ENCODE data around the gene ERBB3.

The ERBB3 gene

DNA sequence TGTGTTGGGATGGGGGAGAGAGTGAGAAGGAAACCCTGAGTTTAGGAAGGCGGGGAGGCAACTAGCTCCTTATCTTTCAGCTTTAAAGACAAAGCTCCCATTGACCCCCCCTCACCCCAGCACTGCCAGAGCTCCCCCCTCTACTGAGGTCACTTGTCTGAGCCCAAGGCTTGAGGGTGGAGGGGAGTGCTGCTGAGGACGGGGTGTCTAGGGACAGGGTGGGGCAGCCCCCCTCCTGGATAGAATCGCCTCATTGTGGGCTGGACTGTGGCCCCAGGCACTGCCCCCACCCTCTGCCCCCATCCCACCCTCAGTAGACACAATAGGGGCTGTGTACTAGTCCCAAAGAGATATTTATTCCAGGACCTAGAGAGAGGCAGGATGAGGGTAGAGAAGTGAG lies 3.0 kb downstream of the ERBB3 start:
- TF ChIP-seq, protein P1, sequence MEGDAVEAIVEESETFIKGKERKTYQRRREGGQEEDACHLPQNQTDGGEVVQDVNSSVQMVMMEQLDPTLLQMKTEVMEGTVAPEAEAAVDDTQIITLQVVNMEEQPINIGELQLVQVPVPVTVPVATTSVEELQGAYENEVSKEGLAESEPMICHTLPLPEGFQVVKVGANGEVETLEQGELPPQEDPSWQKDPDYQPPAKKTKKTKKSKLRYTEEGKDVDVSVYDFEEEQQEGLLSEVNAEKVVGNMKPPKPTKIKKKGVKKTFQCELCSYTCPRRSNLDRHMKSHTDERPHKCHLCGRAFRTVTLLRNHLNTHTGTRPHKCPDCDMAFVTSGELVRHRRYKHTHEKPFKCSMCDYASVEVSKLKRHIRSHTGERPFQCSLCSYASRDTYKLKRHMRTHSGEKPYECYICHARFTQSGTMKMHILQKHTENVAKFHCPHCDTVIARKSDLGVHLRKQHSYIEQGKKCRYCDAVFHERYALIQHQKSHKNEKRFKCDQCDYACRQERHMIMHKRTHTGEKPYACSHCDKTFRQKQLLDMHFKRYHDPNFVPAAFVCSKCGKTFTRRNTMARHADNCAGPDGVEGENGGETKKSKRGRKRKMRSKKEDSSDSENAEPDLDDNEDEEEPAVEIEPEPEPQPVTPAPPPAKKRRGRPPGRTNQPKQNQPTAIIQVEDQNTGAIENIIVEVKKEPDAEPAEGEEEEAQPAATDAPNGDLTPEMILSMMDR (IDR thresholded peaks at IDR 0.05; ENCODE audit: poor library complexity, severe bottlenecking) = no peak
- H3K4me1 ChIP-seq (ENCODE audit: insufficient read depth, poor library complexity, severe bottlenecking) = peaks cover 4% of the 10 kb centered on the region
- H3K27ac ChIP-seq (ENCODE audit: poor library complexity, severe bottlenecking) = no peak overlapping the region
- peaks cover 5% of the 10 kb centered on the region; the same call in 1 of the 2 replicates for H3K36me3 ChIP-seq (ENCODE audit: low read depth)
- no peaks in the 10 kb centered on the region for H3K27me3 ChIP-seq (ENCODE audit: insufficient read depth, poor library complexity, severe bottlenecking)
- no peak for DNase-seq (ENCODE audit: low spot score)
- H3K9me3 ChIP-seq (ENCODE audit: severe bottlenecking) = no peaks in the 10 kb centered on the region
- H3K4me3 ChIP-seq (ENCODE audit: severe bottlenecking) = no peak overlapping the region
- ATAC-seq (ENCODE audit: low read depth) = no peak

DNA sequence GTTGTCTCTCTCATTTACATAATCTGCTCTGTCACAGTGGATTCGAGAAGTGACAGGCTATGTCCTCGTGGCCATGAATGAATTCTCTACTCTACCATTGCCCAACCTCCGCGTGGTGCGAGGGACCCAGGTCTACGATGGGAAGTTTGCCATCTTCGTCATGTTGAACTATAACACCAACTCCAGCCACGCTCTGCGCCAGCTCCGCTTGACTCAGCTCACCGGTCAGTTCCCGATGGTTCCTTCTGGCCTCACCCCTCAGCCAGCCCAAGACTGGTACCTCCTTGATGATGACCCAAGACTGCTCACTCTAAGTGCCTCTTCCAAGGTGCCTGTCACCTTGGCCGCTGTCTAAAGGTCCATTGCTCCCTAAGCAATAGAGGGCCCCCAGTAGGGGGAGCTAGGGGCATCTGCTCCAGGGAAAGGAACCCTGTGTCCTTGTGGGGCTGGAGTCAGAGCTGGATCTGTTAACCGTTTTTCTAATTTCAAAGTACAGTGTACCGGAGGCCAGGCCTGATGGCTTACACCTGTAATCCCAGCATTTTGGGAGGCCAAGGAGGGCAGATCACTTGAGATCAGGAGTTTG lies 5.1 kb downstream of the ERBB3 start:
- H3K27me3 ChIP-seq (ENCODE audit: insufficient read depth, poor library complexity, severe bottlenecking) = no peaks in the 10 kb centered on the region
- no peak for DNase-seq (ENCODE audit: low spot score)
- peaks cover 5% of the 10 kb centered on the region; the same call in 1 of the 2 replicates for H3K36me3 ChIP-seq (ENCODE audit: low read depth)
- H3K4me3 ChIP-seq (ENCODE audit: severe bottlenecking) = no peak overlapping the region
- H3K4me1 ChIP-seq (ENCODE audit: insufficient read depth, poor library complexity, severe bottlenecking) = no peaks in the 10 kb centered on the region
- no peak for ATAC-seq (ENCODE audit: low read depth)
- TF ChIP-seq, protein P1 (IDR thresholded peaks at IDR 0.05; ENCODE audit: poor library complexity, severe bottlenecking) = peak; percentile 33
- no peak overlapping the region for H3K27ac ChIP-seq (ENCODE audit: poor library complexity, severe bottlenecking)
- H3K9me3 ChIP-seq (ENCODE audit: severe bottlenecking) = no peaks in the 10 kb centered on the region

DNA sequence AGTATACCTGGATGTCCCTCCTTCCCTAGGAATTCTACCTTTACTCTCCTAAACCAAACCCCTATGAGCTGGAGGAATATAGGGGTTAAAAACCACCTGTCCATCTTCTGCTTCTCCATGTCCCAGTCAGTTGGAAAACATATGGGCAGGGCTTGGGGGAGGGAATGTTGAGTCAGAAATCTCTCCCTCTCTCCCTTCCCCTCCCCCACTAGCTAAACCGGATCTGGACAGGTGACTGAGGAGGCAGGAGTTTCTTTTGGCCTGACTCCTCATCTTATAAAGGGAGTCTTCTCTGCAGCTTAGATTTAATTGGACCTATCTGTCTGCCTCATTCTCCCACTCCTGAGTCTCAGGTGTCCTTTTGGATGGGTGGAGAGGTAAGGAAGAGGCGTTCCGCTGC lies 6.1 kb downstream of the ERBB3 start:
- Histone ChIP-seq H3K4me1 (ENCODE audit: insufficient read depth, poor library complexity, severe bottlenecking) (no peaks in the 10 kb centered on the region), H3K4me3 (ENCODE audit: severe bottlenecking) (no peak overlapping the region), H3K27me3 (ENCODE audit: insufficient read depth, poor library complexity, severe bottlenecking) (no peaks in the 10 kb centered on the region), H3K9me3 (ENCODE audit: severe bottlenecking) (no peaks in the 10 kb centered on the region), H3K27ac (ENCODE audit: poor library complexity, severe bottlenecking) (no peak overlapping the region), H3K36me3 (ENCODE audit: low read depth) (peaks cover 5% of the 10 kb centered on the region; the same call in 1 of the 2 replicates)
- DNase-seq (ENCODE audit: low spot score) (no peak), ATAC-seq (ENCODE audit: low read depth) (0 out of 3 replicates have a peak, but pooled peaks have one; percentile 24)
- TF ChIP-seq, protein P1 (IDR thresholded peaks at IDR 0.05; ENCODE audit: poor library complexity, severe bottlenecking) = no peak

- TF ChIP-seq, protein P1 (IDR thresholded peaks at IDR 0.05; ENCODE audit: poor library complexity, severe bottlenecking) = no peak
- no peak overlapping the region for H3K4me3 ChIP-seq (ENCODE audit: severe bottlenecking)
- peaks cover 5% of the 10 kb centered on the region; the same call in 1 of the 2 replicates for H3K36me3 ChIP-seq (ENCODE audit: low read depth)
- H3K4me1 ChIP-seq (ENCODE audit: insufficient read depth, poor library complexity, severe bottlenecking) = no peaks in the 10 kb centered on the region
- H3K27ac ChIP-seq (ENCODE audit: poor library complexity, severe bottlenecking) = no peak overlapping the region
- no peaks in the 10 kb centered on the region for H3K9me3 ChIP-seq (ENCODE audit: severe bottlenecking)
- ATAC-seq (ENCODE audit: low read depth) = no peak
- no peaks in the 10 kb centered on the region for H3K27me3 ChIP-seq (ENCODE audit: insufficient read depth, poor library complexity, severe bottlenecking)
- DNase-seq (ENCODE audit: low spot score) = no peak
Measured at GRCh38 chr12:56086608-56087007, 6.6 kb downstream of the ERBB3 start.

- Histone ChIP-seq H3K36me3 (ENCODE audit: low read depth) (peaks cover 5% of the 10 kb centered on the region; the same call in 1 of the 2 replicates), H3K4me3 (ENCODE audit: severe bottlenecking) (no peak overlapping the region), H3K4me1 (ENCODE audit: insufficient read depth, poor library complexity, severe bottlenecking) (no peaks in the 10 kb centered on the region), H3K27me3 (ENCODE audit: insufficient read depth, poor library complexity, severe bottlenecking) (no peaks in the 10 kb centered on the region), H3K27ac (ENCODE audit: poor library complexity, severe bottlenecking) (no peak overlapping the region), H3K9me3 (ENCODE audit: severe bottlenecking) (no peaks in the 10 kb centered on the region)
- ATAC-seq (ENCODE audit: low read depth) = no peak
- no peak for DNase-seq (ENCODE audit: low spot score)
- TF ChIP-seq, protein P1 (IDR thresholded peaks at IDR 0.05; ENCODE audit: poor library complexity, severe bottlenecking) = no peak
Measured at GRCh38 chr12:56087220-56087619, 7.3 kb downstream of the ERBB3 start.
